GM18907 (cell line): Measurements from ENCODE around the gene HSD11B1.

Experiments used
- ATAC-seq: cut with Tn5 transposase; IDR thresholded peaks from one replicate; pipeline ENCODE4 v1.9.1; 2021; ENCODE audit warnings: mild to moderate bottlenecking, moderate library complexity; ENCODE audit not compliant: unreplicated experiment

HSD11B1 gene

GRCh38 chr1:209723756-209724693, 19.4 kb downstream of the HSD11B1 start:
- ATAC-seq = no peak

GRCh38 chr1:209727286-209727685, 22.6 kb downstream of the HSD11B1 start:
- no peak for ATAC-seq

DNA sequence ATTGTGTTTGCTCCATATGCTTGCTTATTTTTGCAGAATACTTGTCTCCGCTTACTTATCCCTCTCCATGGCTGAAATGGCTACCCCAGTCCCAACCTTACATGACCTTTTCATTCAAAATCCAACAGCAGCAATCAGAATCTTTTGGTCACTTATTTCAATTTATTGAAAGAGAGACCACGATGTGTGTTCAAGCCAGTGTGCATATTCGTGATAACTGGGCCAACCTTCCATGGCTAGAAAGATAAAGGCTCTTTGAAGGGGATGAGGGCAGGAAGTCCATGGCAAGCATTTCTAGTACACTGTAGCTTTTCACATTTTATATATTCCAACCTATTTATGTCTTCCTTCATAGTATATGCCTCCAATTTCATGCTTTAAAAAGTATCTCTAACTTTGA, 23.1 kb downstream of the HSD11B1 start:
- ATAC-seq = no peak

- no peak for ATAC-seq
Measured at GRCh38 chr1:209728466-209728865, 23.8 kb downstream of the HSD11B1 start.

GRCh38 chr1:209729436-209729835, 24.8 kb downstream of the HSD11B1 start:
- no peak for ATAC-seq

DNA sequence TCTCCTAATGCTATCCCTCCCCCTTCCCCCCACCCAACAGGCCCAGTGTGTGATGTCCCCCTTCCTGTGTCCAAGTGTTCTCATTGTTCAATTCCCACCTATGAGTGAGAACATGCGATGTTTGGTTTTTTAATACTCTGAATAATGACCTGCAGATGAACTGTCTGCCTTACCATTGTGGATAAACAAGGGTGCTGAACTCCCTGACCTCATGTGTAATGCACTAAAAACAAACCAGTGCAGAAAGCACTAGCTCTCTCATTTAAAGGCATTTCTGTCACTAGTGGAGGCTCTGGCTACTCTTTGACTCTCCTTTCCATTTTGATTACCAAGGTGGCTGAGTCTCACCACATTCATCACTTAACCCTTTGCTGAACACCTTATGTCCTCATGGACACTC, 28.1 kb downstream of the HSD11B1 start:
- ATAC-seq = no peak

- no peak for ATAC-seq
Measured at GRCh38 chr1:209733409-209734192, 29.0 kb downstream of the HSD11B1 start.

DNA sequence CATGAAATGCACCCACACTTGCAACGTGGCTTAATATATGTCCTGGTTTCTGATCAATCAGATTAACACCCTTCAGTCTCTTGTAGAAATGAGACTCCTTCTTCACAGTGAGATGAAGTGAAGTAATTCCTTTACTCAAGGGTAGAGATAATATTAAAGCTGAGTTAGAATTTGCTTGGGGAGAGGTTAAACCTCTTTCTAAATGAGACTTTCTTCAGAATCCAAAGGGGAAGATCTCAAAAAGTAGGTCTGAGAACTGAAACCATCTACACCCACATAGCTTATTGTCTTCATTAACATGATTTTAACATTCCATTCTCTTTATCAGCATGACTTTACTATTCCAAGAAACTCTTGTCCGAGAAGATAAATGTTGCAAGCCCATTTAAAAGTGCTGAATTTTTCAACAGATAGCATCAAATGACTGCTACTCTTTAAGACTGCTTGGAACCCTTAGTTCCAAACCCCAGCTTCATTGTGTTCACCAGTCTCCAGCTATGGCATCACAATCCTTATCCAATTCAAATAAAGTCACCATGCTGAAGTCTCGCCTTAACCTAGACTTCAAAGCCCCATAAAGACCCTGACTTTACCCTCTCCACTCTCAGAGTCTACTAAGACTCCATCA, 32.0 kb downstream of the HSD11B1 start:
- ATAC-seq = no peak

DNA sequence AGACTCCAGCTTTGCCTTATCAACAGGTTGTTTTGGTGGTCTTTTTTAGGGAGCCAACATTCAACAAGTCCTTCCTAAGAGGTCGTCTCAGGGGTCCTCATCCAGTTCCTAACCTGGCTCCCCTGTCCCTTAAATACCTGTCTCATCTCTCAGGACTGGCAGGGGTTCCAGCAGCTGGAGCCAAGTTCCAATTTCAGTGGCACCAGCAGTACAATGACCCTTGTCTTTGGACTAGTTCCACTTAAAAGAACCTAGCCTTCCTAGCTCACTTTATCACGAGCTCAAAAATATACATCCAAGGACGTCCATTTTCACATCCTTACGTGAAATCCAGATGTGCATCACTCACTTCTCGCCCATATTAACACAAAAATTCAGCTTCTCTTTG, 32.5 kb downstream of the HSD11B1 start:
- ATAC-seq = no peak

- ATAC-seq = no peak
Measured at GRCh38 chr1:209738270-209738669, 33.6 kb downstream of the HSD11B1 start.

DNA sequence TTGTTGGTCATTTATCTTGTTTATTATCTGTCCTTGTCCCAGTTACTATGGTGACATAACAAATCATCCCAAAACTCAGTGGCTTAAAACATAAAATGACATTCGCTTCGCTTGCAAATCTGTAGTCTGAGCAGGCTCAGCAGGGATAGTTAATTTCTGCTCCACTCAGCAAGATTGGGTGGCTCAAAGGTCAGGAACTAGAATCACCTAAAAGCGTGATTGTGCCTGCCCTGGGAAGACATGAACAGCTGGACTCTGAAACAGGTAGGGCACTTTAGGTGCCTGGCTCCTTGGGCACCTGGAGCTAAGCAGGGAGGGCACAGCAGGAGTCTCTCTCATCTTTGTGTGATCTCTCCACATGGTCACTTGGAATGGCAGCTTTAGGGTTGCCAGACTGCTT, 36.5 kb downstream of the HSD11B1 start:
- ATAC-seq = no peak

DNA sequence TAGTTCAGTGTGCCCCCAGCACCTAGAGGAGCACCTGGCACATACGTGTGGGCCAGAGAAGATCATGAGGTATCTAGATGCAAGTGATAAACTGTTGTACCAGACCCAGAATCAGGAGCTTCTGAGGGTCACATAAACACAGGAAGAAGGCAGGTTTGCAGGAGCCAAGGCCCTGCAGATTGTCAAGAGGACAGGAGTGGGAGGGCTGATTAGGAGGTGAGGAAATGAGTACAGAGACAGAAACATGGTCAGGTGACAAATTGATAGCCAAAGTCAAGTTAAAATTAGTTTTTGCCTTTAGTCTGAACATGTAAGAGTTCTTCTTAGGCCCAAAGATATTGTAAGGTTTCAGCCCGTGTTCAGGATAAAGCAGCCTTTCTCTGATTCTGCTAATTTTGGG, 37.2 kb downstream of the HSD11B1 start:
- ATAC-seq = no peak

DNA sequence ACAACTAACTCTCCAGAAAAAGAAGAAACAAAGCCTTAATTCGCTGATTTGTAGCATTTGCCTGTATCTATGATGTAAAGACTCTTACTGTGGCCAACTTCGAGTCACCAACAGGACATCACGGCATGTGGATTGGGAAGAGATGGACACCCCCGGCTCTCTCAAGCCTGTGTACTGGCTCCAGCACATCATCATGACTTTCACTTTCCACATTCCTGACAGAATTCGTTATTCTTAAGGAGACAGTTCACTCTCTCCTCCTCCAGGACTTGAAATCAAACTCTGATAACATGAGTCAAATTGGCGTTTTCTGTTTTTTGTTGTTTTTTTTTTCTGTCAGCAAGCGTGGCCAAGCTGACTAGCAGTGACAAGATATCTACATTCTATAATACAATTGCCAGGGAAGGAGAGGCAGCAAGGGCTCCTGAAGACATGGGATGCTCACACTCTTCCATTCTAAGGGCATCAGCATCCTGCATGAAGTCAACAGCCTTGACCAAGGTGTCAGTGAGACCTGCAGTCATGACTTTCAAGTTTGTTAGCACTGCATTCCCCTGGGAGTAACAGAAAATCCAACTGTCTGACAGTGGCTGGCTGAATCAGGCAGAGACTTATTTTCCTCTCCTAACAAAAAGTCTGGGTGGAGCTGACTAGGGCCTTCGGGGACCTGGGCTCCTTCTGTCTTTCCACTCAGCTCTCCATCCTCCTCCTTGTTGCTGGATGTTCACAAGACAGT, 37.9 kb downstream of the HSD11B1 start:
- no peak for ATAC-seq

GRCh38 chr1:209743145-209743482, 38.5 kb downstream of the HSD11B1 start:
- no peak for ATAC-seq

- ATAC-seq = no peak
Measured at GRCh38 chr1:209746451-209747165, 42.0 kb downstream of the HSD11B1 start.

DNA sequence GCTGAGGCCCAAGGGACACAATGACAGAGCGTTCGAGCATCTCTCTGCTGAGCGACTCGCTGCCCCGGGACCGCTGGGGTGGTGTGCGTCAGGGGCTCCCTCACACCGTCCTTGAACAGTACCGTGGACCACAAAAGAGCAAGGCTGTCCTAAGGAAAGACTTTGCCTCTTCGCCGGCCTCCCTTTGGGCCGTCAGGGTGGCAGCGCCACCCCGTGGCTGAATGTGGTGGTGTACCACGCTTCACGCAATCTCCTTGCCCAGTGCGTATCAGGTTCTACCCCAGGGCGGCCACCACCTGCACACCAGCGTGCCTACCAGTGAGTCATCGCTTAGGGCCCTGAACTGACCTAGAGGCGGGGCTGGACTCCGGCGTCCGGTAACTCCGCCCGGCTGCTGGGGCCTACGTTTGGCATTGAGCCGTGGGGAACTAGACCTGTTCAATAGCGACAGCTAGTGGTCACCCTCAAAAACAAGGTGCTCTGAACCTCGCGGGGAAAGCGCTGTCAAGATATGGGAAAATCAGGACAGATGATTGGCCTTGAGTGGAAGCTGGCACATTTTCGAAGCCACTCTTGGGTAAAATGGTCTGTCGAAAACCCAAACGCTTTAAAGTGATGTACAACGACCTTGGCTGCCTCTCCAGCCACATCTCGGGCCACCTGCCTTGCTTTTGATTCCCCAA, 43.1 kb downstream of the HSD11B1 start:
- peak; percentile 82 for ATAC-seq

DNA sequence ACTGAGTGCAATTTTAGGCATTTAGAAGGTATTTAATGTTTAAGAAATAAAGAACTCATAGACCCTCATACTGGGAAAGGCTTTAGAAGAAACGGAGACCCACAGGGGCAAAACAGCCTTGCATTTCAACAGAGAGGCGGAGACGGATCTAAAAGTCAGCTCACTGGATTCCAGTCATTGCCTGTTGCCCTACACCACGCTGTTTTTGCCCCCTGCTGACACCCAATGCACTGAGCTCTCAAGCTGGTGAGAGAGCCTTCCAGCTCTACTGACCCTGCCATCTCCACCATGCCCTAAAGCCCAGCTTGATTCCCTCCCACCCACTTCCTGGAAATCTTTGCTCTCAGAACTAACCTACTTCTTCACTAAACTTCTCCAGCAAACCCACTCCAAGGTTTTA, 44.0 kb downstream of the HSD11B1 start:
- no peak for ATAC-seq

GRCh38 chr1:209749205-209749604, 44.6 kb downstream of the HSD11B1 start:
- ATAC-seq = no peak

DNA sequence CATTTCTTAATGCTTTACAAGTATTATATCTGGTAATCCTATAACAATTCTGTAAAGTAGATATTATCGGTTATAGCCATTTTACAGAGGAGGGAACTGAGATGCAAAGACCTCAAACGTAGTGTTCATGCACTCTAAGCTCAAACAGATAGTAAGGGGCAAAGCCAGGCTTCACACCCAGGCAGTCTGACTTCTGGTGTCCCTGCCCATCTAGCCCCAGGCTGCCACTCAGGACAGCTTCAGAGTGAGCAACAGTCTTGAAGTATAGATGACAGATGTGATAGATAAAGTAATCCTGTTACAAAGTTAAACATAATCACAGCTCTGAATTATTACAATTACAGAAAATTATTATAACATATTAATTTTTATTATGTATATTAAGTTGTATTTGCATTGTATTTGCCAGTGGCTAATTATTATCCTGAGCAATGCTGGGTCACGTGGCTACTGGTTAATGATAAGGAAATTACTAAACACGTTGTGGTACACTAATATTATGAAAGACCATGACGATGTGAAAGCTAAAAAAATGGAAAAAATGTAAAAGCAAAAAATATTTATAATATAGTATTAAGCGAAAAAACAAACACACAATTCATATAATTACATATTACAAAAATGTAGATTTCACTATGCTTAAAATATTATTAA, 45.2 kb downstream of the HSD11B1 start:
- no peak for ATAC-seq
